GM23248 (cell line): ENCODE data around the gene PTK6.

Experiments
- EZH2 ChIP-seq: fragments of 200-600 bp; sonication (generic); IDR thresholded peaks from 2 replicates; pipeline ENCODE4 v1.6.1; 2018; ENCODE audit warnings: antibody characterized with exemption, mild to moderate bottlenecking; ENCODE audit not compliant: insufficient read depth, poor library complexity, severe bottlenecking
- EZH2phosphoT487 ChIP-seq: fragments of 200-600 bp; sonication (generic); IDR thresholded peaks from 2 replicates; pipeline ENCODE4 v1.6.1; 2018; ENCODE audit warnings: antibody characterized with exemption, moderate library complexity, mild to moderate bottlenecking, low read depth; ENCODE audit not compliant: insufficient read depth

DNA sequence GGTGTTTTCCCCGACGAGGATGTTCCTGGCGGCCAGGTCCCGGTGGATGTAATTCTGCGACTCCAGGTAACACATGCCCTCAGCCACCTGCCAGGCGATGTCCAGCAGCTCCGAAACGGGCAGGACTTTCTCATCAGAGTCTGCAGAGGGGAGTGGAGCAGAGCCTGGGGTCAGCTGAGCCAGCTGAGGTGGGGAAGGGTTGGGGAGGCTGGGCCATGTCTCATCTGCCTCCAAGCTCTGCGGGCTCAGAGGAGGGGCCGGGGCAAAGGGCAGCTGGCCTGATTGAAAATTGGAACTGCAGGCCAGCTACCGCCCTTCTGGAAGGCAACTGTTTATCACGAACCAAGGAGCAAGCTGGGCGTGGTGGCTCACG is 6.4 kb downstream of the PTK6 start:
- no peak for TF ChIP-seq EZH2
- no peak for TF ChIP-seq EZH2phosphoT487
